Activated B cell treated with CpG ODN at 0.5 μM for 24 hours (primary cell): ENCODE data around the gene CPAMD8. TPM values are rescaled to one million over a fixed set of nuclear protein-coding genes. Genes with fewer than 3 reads are reported as not detected.
A peak's percentile ranks its signal among the peaks of the same experiment; 100 is the strongest.
"Not testable (repeated sequence)": the region's sequence is repeated elsewhere in the genome, so short reads cannot be mapped to it uniquely, and the experiment has no call there.

Experiments used
- ATAC-seq: fragments of 200-7000 bp; cut with Tn5 transposase; one replicate; pipeline ENCODE4 v1.10.0; 2021; ENCODE audit warnings: low read depth, mild to moderate bottlenecking, moderate library complexity
- CTCF ChIA-PET: fragments of 350-600 bp; sonication (Branson Sonifier 250); formaldehyde crosslinking; loops from one replicate; lab custom pipeline; 2021; ENCODE audit warnings: antibody characterized with exemption; lab: Charles Lee
- POLR2A ChIA-PET: fragments of 350-600 bp; sonication (Branson Sonifier 250); formaldehyde crosslinking; loops from one replicate; lab custom pipeline; 2021; ENCODE audit warnings: antibody characterized with exemption; lab: Charles Lee
- DNase-seq: peaks from one replicate; pipeline ENCODE4 v3.0.0; 2022
- H3K27ac Mint-ChIP-seq: one replicate; pipeline ENCODE4 v1.8.0; 2020; ENCODE audit warnings: mixed read lengths
- H3K27me3 Mint-ChIP-seq: one replicate; pipeline ENCODE4 v1.8.0; 2021; ENCODE audit warnings: mixed read lengths
- H3K36me3 Mint-ChIP-seq: one replicate; pipeline ENCODE4 v1.8.0; 2021; ENCODE audit warnings: low read depth, mixed read lengths
- H3K4me1 Mint-ChIP-seq: one replicate; pipeline ENCODE4 v1.8.0; 2021; ENCODE audit warnings: mixed read lengths
- H3K4me3 Mint-ChIP-seq: one replicate; pipeline ENCODE4 v1.8.0; 2020; ENCODE audit warnings: mild to moderate bottlenecking, mixed read lengths
- H3K9me3 Mint-ChIP-seq: one replicate; pipeline ENCODE4 v1.8.0; 2020; ENCODE audit warnings: mixed read lengths
- intact Hi-C: fragments of 100-400 bp; cut with micrococcal nuclease; formaldehyde crosslinking; loops from one replicate; pipeline ENCODE4 v1.15.1; 2024
- total RNA-seq: library from RNA; stranded (reverse); gene quantifications from 2 replicates; pipeline ENCODE4 v1.2.3, GENCODE V29; 2022
- TF ChIP-seq, protein P1 (sequence below): fragments of 200-600 bp; IDR thresholded peaks from one replicate; pipeline ENCODE4 v1.8.0; 2022; ENCODE audit warnings: antibody characterized with exemption, mild to moderate bottlenecking

CPAMD8 gene
- total RNA-seq, 1 donor from 2014 or later = 1.8 TPM

GRCh38 chr19:17035842-17036424 is 9.3 kb upstream of the CPAMD8 start:
- Mint-ChIP-seq H3K27me3 (peaks cover 17% of the 10 kb centered on the region), H3K9me3 (no peaks in the 10 kb centered on the region), H3K36me3 (no peaks in the 10 kb centered on the region), H3K4me3 (no peak overlapping the region), H3K27ac (no peak overlapping the region), H3K4me1 (no peaks in the 10 kb centered on the region)
- TF ChIP-seq, protein P1, sequence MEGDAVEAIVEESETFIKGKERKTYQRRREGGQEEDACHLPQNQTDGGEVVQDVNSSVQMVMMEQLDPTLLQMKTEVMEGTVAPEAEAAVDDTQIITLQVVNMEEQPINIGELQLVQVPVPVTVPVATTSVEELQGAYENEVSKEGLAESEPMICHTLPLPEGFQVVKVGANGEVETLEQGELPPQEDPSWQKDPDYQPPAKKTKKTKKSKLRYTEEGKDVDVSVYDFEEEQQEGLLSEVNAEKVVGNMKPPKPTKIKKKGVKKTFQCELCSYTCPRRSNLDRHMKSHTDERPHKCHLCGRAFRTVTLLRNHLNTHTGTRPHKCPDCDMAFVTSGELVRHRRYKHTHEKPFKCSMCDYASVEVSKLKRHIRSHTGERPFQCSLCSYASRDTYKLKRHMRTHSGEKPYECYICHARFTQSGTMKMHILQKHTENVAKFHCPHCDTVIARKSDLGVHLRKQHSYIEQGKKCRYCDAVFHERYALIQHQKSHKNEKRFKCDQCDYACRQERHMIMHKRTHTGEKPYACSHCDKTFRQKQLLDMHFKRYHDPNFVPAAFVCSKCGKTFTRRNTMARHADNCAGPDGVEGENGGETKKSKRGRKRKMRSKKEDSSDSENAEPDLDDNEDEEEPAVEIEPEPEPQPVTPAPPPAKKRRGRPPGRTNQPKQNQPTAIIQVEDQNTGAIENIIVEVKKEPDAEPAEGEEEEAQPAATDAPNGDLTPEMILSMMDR = no peak
- ATAC-seq (no peak), DNase-seq (no peak)
- intact Hi-C loops = no loop called here
- POLR2A ChIA-PET = no interaction called here
- CTCF ChIA-PET = no interaction called here

GRCh38 chr19:17031741-17032140 is 5.1 kb upstream of the CPAMD8 start:
- H3K27ac Mint-ChIP-seq = no peak overlapping the region
- H3K4me3 Mint-ChIP-seq = no peak overlapping the region
- no peaks in the 10 kb centered on the region for H3K36me3 Mint-ChIP-seq
- ChIA-PET CTCF (no interaction called here), POLR2A (interaction anchor here (0.6 kb wide), 1 partner anchor 97 kb away, joined by 4 read pairs; no protein-coding TSS in a partner anchor)
- no peaks in the 10 kb centered on the region for H3K9me3 Mint-ChIP-seq
- H3K4me1 Mint-ChIP-seq = peaks cover 3% of the 10 kb centered on the region
- ATAC-seq (no peak), DNase-seq (no peak)
- intact Hi-C loops = no loop called here
- peaks cover 40% of the 10 kb centered on the region for H3K27me3 Mint-ChIP-seq
- TF ChIP-seq, protein P1 = no peak

DNA sequence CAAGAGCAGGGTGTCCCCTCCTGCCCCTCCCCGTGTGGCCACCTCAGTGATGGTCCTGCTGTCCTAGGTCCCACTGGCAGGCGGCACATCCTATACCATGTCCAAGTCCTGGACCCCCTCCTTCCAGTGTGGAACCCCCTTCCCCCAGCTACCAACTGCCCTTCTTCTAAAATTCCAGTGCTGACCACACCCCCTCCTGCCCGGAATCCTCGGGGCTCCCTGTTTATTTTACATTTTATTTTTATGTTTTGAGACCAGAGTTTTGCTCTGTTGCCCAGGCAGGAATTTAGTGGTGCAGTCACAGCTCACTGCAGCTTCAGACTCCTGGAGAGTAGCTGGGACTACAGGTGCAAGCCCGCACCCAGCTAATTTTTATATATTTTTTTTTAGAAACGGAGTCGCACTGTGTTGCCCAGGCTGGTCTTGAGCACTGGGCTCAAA is 945 bp upstream of the CPAMD8 start:
- TF ChIP-seq, protein P1 = no peak
- H3K27me3 Mint-ChIP-seq = peaks cover 49% of the 10 kb centered on the region
- no peak for ATAC-seq
- H3K9me3 Mint-ChIP-seq = peaks cover 16% of the 10 kb centered on the region
- H3K4me3 Mint-ChIP-seq = peak overlapping the region; percentile 67
- H3K4me1 Mint-ChIP-seq = peaks cover 11% of the 10 kb centered on the region
- CTCF ChIA-PET = no interaction called here
- no peak overlapping the region for H3K27ac Mint-ChIP-seq
- POLR2A ChIA-PET = interaction anchor here (0.6 kb wide), 1 partner anchor 1397 kb away, joined by 3 read pairs; no protein-coding TSS in a partner anchor
- no peak for DNase-seq
- intact Hi-C loops = no loop called here
- peaks cover 5% of the 10 kb centered on the region for H3K36me3 Mint-ChIP-seq

GRCh38 chr19:17025991-17026658 is 485 bp downstream of the CPAMD8 start:
- ChIA-PET CTCF (no interaction called here), POLR2A (no interaction called here)
- no peak overlapping the region for H3K27ac Mint-ChIP-seq
- H3K36me3 Mint-ChIP-seq = peaks cover 5% of the 10 kb centered on the region
- intact Hi-C loops = no loop called here
- TF ChIP-seq, protein P1 = no peak
- peak overlapping the region; percentile 84 for H3K4me3 Mint-ChIP-seq
- peaks cover 16% of the 10 kb centered on the region for H3K4me1 Mint-ChIP-seq
- peaks cover 16% of the 10 kb centered on the region for H3K9me3 Mint-ChIP-seq
- no peak for DNase-seq
- peak; percentile 61 for ATAC-seq
- H3K27me3 Mint-ChIP-seq = peaks cover 45% of the 10 kb centered on the region

- CTCF ChIA-PET = no interaction called here
- TF ChIP-seq, protein P1 = no peak
- Mint-ChIP-seq H3K4me3 (no peak overlapping the region), H3K27ac (no peak overlapping the region), H3K9me3 (peaks cover 19% of the 10 kb centered on the region), H3K27me3 (peaks cover 41% of the 10 kb centered on the region), H3K36me3 (peaks cover 5% of the 10 kb centered on the region), H3K4me1 (peaks cover 16% of the 10 kb centered on the region)
- DNase-seq = no peak
- no peak for ATAC-seq
- intact Hi-C loops = no loop called here
- POLR2A ChIA-PET = interaction anchor here (0.7 kb wide), 1 partner anchor 66 kb away, joined by 3 read pairs; no protein-coding TSS in a partner anchor
These were observed 1.2 kb downstream of the CPAMD8 start for GRCh38 chr19:17025361-17025760.

- peaks cover 19% of the 10 kb centered on the region for H3K9me3 Mint-ChIP-seq
- POLR2A ChIA-PET = interaction anchor here (0.7 kb wide), 1 partner anchor 67 kb away, joined by 3 read pairs; no protein-coding TSS in a partner anchor
- H3K4me1 Mint-ChIP-seq = peaks cover 16% of the 10 kb centered on the region
- H3K4me3 Mint-ChIP-seq, H3K27ac Mint-ChIP-seq, ATAC-seq, CTCF ChIA-PET, H3K36me3 Mint-ChIP-seq, DNase-seq, intact Hi-C loops: not testable (repeated sequence)
- peaks cover 41% of the 10 kb centered on the region for H3K27me3 Mint-ChIP-seq
These were observed 1.7 kb downstream of the CPAMD8 start for GRCh38 chr19:17024941-17025340.
